Activated CD4-positive, CD25-positive, alpha-beta regulatory T cell (primary cell): ENCODE data around the gene ORM2.
"Not testable (repeated sequence)": the region's sequence is repeated elsewhere in the genome, so short reads cannot be mapped to it uniquely, and the experiment has no call there.

Source experiments
- DNase-seq, 4 experiments: peaks; one replicate each; lab custom pipeline; 2025; lab: John Stamatoyannopoulos, UW

The ORM2 gene

DNA sequence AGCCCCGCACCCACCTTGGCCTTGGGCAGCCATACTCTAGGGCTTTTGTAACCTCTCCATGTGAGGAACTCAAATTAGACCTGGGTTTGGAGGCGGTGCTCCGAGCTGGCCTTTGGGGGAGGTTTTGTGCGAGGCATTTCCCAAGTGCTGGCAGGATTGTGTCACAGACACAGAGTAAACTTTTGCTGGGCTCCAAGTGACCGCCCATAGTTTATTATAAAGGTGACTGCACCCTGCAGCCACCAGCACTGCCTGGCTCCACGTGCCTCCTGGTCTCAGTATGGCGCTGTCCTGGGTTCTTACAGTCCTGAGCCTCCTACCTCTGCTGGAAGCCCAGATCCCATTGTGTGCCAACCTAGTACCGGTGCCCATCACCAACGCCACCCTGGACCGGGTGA lies at the start of gene ORM2:
ORM2 (plus strand) TSS at position 245 of the 398 bp plus-strand sequence; CDS start at position 281, 36 bp downstream.
- DNase-seq: not testable (repeated sequence)

DNA sequence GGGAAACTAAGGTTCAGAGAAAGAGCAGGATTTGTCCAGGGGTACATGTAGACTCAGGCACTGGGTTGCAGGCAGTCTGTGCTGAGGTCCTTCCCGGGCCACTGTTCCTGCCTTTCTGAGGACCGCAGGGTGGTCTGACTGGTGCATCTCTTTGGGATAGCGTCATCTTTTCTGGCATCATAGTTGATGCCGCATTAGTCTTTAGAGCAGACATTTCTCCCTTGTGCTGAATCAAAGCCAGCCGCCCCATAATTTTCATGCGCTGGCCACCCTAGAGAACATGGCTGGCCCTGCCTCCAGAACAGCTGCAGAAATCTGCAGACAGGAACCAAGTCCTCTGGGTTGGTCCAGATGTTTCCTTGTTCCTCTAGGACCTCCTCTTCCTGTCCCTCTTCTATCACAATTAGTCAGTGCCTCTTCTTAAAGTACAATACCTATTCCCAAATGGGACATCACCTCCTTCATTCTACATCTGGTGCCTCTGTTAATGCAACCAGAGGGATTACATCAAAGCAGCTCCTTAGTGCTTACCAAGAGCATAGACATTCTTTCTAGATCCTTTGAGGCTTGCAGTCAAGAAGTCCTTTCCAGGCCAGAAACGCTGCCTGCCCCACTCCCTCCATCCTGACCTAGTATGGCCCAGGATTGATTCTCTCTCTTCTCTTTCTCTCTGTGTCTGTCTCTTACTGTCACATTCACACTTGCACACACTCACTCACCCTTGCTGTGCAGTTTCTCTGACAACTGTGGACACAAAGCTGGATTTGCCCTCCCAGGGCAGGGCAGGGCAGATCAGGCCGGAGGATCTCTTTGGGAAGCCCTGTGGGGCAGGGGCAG lies 48.8 kb upstream of the ORM2 start:
- DNase-seq: no peak

DNA sequence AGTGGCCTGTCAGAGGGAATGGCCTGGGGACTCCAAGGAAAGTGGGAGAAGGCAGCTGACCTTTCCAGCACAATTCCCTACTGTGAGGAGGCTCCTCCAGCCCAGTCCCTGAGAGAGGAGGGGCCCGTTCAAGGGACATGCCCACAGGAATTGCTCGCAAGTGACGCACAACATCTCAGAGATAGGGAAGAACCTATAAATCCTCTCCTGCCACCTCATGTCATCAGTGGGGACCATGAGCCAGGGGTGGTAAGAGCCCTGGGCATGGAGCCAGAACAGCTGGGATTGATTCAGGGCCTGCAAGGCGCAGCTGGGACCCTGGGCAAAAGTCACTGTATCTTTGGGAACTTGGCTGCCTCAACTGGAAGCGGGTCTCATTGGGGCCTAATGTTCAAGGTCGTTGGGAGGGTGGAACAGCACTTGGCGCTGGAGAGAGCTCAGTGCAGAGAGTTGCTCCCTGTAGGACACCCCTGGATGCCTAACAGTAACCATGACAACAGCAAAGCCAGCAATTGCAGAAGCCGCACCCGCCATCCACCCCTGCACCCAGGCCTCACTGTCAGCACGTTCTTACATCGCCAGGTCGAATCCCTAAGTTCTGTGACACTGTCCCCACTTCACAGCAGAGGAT lies 48.1 kb upstream of the ORM2 start:
- no peak for DNase-seq

DNA sequence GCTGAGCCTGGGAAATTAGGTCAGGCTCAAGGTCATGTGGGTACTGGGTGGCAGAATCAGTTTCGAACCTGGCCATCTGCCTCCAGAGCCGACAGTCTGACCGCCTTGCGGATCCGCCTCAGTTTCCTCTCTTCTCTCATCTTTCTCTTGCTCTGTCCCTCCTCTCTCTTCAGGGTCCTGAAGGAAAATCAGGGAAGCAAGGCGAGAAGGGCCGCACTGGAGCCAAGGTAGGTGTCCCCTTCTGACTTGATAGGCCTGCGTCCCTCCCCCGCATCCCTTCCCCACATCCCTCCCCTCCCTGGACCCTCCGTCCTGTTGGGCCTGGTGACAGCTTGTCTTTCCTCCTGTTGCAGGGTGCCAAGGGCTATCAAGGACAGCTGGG lies 47.6 kb upstream of the ORM2 start:
- no peak for DNase-seq

DNA sequence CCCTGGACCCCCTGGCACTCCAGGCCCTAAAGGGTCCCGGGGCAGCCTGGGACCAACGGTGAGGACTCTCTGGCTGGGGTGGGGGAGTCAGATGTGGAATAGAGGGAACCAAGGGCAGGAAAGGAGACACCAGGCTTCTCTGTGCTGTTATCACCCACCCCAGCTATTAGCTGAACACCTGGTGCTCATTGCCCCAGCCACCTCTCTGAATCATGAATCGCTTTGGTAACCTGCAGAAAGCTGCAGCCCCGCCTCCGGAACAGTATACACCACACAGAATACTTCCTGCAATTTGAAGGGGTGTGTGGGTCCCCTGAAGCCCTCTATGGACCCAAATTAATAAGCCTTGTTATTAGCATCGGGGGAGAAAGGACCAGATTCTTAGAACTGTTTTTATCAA lies 47.2 kb upstream of the ORM2 start:
- no peak for DNase-seq

DNA sequence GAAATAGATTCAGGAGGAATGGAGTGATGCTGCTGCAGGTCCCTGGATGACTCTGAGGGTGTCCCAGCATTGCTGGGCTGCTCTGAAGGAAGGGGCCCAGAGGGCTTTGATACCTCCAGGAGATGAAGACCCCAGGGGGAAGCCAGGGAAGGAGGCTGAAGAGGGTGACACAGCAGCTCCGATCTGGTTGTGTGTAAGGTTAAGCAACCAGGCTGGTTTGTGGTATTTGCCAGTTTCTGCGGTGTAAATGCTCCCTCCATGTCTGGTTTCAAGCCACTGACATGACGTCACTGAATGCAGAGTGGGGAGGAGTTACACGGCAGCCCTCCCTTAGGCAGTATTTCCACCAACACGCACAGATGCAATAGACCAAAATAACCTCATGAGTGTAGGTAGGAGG lies 46.7 kb upstream of the ORM2 start:
- DNase-seq: no peak

DNA sequence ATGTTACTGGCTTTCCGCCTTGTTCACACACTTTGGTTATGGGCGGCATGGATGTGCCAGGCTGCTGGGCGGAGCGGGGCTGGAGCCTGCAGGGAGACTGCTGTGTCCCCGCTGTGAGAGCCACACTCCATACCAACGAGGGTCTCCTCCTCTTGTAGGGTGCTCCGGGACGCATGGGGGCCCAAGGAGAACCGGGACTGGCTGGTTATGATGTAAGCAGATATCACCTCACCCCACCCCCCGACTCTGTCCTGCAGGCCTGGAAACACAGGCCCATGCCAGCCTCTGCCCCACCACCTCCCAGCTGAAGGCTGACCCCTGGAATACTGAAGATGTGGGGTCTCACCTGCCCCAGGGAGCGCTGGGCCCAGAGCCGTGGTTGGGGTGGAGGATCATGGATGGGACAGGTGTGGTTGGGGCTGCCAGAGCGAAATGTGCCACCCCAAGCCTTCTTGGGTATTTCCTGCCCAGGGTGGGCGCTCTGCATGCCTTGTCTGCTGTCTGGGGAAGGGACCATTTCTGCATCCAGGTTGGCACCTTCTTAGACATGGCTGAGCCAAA lies 46.0 kb upstream of the ORM2 start:
- no peak for DNase-seq

DNA sequence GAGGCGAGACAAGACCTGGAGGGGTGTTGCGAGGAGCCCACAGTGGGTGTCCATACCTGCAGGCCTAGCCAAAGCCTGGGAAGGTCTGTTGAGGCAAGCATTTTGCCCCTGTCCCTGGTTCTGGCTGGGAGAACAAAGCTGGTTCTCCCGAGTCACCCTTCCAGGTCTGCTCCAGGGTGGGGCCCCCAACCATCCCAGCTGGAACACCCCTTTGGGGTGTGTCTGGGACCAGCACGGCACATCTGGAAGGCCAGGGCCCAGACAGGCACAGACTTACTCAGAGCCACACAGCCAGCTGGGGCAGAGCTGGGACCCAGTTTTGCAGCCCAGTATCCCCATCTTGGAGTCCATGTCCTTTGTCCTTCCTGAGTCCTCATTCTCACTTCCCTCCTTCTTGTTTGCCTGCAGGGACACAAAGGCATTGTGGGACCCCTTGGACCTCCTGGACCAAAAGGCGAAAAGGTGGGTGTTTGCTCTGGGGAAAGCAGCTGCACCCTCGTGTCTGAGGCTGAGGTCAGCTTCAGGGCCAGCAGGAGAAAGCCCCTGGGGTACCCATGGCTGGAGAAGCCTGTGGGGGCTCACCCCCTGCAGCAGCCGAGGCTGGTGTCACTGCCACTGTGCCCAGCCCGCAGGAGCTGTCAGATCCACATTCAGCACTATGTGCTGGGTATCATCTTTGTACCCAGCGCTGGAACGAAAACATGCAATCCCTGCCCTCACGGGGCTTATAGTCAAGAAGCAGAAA lies 45.2 kb upstream of the ORM2 start:
- DNase-seq: no peak

DNA sequence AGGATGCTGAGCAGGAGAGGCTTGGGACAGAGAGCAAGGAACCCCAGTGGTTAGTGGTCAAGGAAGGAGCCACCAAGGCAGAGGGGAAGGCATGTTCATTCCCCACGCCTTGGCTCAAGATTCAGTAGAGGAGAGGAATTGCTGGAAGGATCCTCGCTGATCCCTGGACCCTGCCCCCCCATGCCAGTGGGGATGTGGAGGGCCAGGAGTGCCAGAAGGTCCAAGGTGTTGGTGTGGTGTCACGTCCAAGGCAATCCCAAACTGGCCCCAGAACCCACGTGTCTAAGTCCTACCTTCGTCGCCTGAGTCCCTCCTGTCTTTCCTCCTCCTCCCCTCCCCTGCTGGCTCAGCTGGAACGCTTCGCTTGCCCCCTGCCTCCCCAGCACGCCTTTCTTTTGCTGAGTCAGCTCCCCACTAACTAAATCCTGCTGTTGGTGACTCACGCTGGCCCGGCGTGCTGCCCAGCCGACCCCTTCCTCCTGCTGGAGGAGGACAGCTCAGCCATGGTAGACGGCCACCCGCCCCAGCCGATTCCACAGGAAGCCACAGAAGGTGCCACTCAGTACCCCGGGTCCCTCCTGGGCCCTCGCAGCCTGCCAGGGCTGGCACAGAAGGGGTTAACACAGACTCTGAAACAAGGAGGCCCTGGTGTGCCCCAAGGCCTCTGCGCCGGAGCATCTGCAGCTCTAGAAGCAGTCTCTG lies 44.4 kb upstream of the ORM2 start:
- DNase-seq: no peak

DNA sequence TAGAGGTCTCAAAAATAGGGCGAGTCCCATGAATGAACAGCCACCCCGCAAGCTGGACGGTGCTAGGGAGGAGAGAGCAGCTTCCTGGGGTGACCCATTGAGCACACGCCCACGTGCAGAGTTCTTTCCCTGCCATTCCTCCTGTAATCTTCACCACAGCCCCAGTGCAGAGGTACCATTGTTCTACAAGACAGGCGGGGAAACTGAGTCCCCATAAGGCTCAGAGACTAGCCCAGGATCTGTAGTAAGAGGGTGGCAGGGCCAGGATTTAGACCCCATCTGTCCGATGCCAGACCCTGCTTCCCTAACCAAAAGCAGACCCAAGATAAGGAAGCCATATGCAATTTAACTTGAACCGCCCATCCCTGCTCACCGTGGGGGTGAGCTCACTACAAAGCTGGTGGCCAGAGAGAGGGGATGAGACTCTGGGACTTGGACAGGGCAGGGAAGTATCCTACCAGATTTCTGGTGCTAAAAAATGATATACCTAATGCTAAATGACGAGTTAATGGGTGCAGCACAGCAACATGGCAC lies 43.5 kb upstream of the ORM2 start:
- no peak for DNase-seq

DNA sequence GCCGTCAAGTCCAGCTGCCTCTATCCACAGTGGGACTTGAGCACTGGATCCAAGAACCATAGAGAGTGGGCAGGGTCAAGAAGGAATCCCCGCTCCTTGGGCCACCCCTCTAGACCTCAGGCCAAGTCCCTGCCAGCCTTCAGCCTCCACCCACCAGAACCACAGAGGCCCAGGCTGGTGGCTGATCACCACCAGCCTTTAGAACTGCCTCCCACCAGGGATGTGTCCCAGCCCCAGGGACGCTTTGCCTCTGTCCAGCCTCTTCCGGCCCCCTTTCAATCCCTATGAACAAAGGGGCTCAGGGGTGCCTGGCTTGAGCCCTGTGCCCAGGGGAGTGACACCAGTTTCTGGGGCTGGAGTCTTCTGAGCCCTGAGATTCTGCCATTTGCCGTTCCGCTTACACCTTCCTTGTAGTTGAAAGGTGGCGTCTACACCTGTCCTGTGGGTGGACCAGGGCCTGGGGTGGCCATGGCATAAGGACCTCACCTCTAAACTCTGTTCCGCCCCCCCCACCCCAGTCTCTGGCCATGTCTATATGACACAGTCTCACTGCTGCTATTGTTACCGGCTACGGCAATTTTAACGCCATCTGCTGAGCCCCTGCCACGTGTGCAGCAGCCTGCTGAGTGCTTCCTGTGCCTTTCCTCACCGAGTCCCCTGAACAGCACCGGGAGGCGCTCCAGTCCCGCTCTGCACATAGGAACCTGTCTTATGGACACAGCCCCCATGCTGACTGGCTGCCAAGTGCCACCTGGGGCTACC lies 42.5 kb upstream of the ORM2 start:
- DNase-seq: no peak

DNA sequence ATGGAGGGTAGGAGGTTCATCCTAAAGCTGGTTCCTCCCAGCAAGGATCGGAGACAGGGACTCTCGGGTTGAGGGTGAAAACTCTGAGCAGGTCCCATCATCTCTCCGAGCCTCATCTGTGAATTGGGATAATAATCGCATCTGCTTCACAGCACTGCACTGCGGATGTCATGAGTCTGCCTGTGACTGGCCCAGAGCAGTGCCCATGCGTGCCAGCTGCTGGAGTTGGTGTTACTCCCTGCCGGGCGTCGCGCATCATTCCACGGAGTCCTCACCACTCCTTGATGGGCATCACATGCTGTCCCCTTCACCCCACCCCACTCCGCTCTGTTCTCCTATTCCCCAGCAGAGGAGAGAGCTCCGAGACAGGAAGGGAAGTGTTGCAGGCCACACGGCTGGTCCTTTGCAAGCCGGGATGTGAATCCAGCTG lies 41.9 kb upstream of the ORM2 start:
- no peak for DNase-seq

DNA sequence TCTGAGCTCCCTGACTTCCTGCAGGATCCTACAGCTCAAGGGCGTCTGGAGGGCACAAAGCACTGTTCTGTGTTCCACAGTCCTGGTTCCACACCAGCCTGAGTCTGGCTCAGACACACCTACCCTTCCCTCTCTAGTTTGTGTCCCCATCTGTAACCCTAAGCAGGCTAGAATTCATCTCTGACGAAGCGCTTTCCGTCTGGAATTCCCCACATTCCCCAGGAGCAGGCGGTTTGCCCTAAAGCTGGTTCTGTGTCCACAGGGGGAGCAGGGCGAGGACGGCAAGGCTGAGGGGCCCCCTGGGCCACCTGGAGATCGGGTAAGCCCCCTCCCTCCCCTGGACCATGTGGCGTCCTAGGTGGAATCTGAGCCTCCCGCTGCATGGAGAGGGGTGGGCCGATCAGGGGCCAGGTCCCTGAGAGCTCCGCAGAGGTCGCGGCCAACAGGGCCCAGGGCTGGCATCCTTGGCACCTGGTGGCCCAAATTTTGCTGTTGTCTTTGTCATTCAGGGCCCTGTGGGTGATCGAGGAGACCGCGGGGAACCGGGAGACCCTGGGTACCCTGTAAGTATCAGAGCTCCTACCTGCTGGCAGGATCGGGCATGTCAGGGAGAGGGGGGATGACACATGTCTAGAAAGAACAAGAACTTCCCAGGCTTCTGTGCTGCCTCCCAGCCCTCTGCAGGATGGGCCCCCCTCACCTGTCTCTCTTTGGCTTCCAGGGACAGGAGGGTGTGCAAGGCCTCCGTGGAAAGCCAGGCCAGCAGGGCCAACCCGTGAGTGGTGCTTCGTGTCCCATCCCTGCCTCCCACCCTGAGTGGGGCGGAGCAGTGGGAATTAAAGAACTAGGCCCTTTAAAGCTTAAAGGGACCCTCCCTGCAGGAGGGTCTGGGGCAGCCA lies 41.2 kb upstream of the ORM2 start:
- no peak for DNase-seq

DNA sequence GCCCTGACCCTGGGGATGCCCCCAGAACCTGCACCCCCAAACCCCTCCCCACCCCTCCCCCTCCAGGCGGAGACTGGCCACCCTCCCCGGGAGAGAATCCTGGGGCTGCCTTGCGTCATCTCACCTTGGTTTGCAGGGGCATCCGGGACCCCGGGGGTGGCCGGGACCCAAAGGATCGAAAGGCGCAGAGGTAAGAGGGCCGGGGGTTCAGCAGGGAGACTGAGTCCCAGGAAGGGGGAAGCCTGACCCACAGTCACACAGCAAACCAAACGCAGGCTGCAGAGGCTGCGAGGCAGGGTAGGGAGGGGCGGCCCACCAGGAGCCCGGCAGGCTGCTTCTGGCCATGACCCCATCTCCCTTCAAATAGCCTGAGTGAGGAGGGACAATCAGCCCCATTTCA lies 40.6 kb upstream of the ORM2 start:
- no peak for DNase-seq

DNA sequence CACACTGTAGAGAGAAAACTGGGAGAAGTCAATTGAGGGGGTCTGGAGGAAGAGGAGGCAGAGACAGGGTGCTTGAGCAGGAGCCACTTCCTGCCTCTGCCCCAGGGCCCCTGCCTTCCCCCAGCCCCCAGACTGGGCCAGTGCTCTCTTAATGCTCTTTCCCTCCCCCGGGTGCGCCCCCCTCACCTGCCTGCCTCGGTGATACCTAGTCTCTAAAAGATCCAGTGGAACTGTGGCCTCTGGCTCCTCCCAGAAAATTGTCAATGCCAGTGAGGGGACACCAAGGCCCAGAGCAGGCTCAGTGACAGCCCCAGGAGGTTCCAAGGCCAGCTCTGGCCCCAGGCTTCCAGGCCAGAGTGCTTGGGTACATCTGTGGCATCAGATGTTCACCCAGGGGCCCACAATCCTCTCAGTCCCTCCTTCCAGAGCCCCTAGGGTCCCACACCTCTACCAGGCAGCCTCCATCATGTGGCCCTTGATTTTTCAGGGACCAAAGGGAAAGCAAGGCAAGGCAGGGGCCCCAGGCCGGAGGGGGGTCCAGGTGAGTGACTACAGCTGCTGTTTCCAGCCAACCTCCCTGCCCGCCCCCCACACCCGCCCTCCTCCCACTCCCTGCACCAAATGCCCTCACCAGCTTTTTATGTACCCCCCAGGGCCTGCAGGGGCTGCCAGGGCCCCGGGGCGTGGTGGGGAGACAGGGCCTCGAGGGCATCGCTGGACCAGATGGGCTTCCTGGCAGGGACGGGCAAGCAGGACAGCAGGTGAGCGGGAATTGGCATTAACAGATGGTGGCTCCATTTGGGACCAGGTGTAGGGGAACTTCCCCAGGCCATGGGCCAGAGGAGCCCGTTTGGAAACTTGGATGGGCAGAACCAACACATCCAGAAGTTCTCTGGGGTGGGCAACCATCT lies 39.8 kb upstream of the ORM2 start:
- no peak for DNase-seq

DNA sequence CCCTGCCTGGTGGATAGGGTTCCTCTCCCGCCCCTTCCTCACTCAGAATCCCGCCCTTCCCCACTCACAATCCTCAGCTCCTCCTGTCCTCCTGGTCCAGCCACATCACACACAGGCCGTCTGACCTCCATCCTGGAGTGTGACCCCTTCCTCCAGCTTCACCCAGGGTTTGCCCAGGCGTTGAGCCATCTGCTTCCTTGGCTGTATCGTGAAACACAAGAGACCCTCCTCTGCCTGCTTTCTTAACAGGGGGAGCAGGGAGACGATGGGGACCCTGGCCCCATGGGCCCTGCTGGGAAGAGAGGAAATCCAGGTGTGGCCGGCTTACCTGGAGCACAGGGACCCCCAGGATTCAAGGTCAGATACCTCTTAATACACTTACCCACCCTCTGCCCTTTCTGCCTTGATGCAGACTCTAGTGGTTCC lies 39.1 kb upstream of the ORM2 start:
- no peak for DNase-seq

DNA sequence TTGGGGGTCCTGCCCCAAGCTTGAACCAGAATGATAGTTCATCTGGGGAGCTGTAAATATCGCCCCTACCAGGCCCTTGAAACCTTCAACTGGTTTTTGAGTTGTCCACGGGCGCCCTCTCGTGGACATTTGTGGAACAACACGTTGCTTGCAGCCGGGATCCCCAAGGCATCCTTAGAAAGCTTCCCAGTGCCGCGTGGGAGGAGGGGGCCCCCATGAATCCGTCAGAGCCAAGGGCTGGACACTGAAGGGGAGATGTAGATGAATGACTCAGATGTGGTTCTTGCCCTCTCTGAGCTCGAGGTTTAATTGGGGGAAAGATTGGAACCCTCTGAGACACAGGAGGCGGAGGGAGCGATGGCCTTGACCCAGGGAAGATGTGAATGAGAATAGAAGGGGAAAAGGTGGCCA lies 38.6 kb upstream of the ORM2 start:
- peak; percentile 21 to 62 (median 42) for DNase-seq

DNA sequence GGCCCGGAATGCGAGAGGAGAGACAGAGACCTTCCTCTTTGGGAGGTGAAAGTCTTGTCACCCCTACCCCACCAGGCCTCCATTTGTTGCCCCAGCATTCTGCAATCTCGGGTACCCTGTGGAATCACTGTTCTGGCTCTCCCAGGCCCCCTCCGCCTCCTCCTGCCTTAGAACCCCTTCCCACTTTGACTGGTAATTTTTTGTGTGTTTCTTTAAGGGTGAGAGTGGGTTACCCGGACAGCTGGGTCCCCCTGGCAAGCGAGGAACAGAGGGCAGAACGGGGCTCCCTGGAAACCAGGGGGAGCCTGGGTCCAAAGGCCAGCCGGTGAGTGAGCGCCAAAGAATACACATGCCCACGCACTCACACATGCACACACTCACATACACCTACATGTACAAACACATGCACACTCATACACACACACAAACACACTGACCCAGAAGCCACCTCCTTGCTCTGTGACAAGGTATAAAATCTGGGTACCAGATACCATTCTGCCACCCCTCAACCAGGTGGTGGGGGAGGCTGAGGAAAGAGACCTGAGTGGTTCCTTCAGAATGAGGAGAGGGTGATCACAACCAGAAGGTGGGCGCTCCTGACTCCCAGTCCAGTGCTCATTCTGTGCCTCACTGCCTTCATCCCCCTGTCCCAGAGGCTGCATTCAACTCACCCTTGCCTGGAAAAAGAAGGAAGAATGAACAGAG lies 37.6 kb upstream of the ORM2 start:
- no peak for DNase-seq
